Tibial nerve (tissue), 4 donors: ENCODE results near the gene B9D1.

Source experiments
- EP300 ChIP-seq, 2 donors: sonication (generic); formaldehyde crosslinking; IDR thresholded peaks; one replicate each; pipeline ENCODE4 v1.6.1; 2017; ENCODE audit warnings: antibody characterized with exemption in 2 of 2, mild to moderate bottlenecking in 1 of 2
- POLR2A ChIP-seq, 2 donors: fragments of 450-650 bp; IDR thresholded peaks; one replicate each; pipeline ENCODE4 v1.6.1; 2017; ENCODE audit warnings: antibody characterized with exemption in 2 of 2, mild to moderate bottlenecking in 2 of 2, moderate library complexity in 2 of 2
- TF ChIP-seq, protein P1 (sequence below), 5 experiments: fragments of 200-600 bp in 3 of 5; fragments of 450-650 bp in 2 of 5; sonication (generic) in 3 of 5; IDR thresholded peaks; one replicate each; pipeline ENCODE4 v1.5.1; 2016 to 2019; ENCODE audit warnings: antibody characterized with exemption in 5 of 5, mild to moderate bottlenecking in 3 of 5, moderate library complexity in 2 of 5

- TF ChIP-seq POLR2A (IDR thresholded peaks at IDR 0.05) (no peak), EP300 (IDR thresholded peaks at IDR 0.05) (no peak)
- TF ChIP-seq, protein P1, sequence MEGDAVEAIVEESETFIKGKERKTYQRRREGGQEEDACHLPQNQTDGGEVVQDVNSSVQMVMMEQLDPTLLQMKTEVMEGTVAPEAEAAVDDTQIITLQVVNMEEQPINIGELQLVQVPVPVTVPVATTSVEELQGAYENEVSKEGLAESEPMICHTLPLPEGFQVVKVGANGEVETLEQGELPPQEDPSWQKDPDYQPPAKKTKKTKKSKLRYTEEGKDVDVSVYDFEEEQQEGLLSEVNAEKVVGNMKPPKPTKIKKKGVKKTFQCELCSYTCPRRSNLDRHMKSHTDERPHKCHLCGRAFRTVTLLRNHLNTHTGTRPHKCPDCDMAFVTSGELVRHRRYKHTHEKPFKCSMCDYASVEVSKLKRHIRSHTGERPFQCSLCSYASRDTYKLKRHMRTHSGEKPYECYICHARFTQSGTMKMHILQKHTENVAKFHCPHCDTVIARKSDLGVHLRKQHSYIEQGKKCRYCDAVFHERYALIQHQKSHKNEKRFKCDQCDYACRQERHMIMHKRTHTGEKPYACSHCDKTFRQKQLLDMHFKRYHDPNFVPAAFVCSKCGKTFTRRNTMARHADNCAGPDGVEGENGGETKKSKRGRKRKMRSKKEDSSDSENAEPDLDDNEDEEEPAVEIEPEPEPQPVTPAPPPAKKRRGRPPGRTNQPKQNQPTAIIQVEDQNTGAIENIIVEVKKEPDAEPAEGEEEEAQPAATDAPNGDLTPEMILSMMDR (IDR thresholded peaks at IDR 0.05), result no peak
Observed at GRCh38 chr17:19407601-19408345, 45.2 kb upstream of the B9D1 start.
